Adipocyte (in vitro differentiated cells): ENCODE measurements around the gene HBQ1.
"Not testable (repeated sequence)": the region's sequence is repeated elsewhere in the genome, so short reads cannot be mapped to it uniquely, and the experiment has no call there.

Experiments used
- DNase-seq: peaks from one replicate; pipeline ENCODE4 v3.0.0-alpha.2; 2015; ENCODE audit warnings: low read depth
- H3K27me3 ChIP-seq: replicated peaks from 2 replicates; pipeline ENCODE4 v1.7.0; 2013; ENCODE audit warnings: mild to moderate bottlenecking, low read length, moderate library complexity; ENCODE audit not compliant: control insufficient read depth, insufficient read depth
- H3K36me3 ChIP-seq: 2 replicates; pipeline ENCODE4 v1.7.0; 2013; ENCODE audit warnings: low read length, mild to moderate bottlenecking, moderate library complexity; ENCODE audit not compliant: control insufficient read depth, insufficient read depth, severe bottlenecking
- H3K4me1 ChIP-seq: 2 replicates; pipeline ENCODE4 v1.7.0; 2013; ENCODE audit warnings: mild to moderate bottlenecking, low read length, moderate library complexity; ENCODE audit not compliant: control insufficient read depth, insufficient read depth
- H3K4me3 ChIP-seq: 2 replicates; pipeline ENCODE4 v1.7.0; 2013; ENCODE audit warnings: mild to moderate bottlenecking, low read length, moderate library complexity
- H3K9ac ChIP-seq: 2 replicates; pipeline ENCODE4 v1.7.0; 2013; ENCODE audit warnings: mild to moderate bottlenecking, low read length, moderate library complexity
- H3K9me3 ChIP-seq: 2 replicates; pipeline ENCODE4 v1.7.0; 2013; ENCODE audit warnings: mild to moderate bottlenecking, low read length, moderate library complexity; ENCODE audit not compliant: control insufficient read depth

Gene HBQ1

GRCh38 chr16:149024-149660, 31.1 kb upstream of the HBQ1 start:
- Histone ChIP-seq H3K4me3 (no peak overlapping the region), H3K27me3 (peaks cover 9% of the 10 kb centered on the region), H3K9ac (no peak overlapping the region), H3K9me3 (no peaks in the 10 kb centered on the region), H3K4me1 (no peaks in the 10 kb centered on the region), H3K36me3 (no peaks in the 10 kb centered on the region)
- DNase-seq = peak; percentile 72

- H3K27me3 ChIP-seq = peaks cover 27% of the 10 kb centered on the region
- no peak within 1 kb of the TSS for H3K9ac ChIP-seq
- H3K9me3 ChIP-seq = no peaks in the 10 kb centered on the region
- DNase-seq = no peak
- peaks cover 4% of the 10 kb centered on the region for H3K4me1 ChIP-seq
- no peaks in the 10 kb centered on the region for H3K36me3 ChIP-seq
- H3K4me3 ChIP-seq = no peak within 1 kb of the TSS
Measured at GRCh38 chr16:152141-153128, 27.8 kb upstream of the HBQ1 start, which contains the start of gene HBZ. TSS of gene HBZ (plus strand) at chr16:152644. CDS start at chr16:152910, 266 bp downstream.

GRCh38 chr16:153129-153521, 27.1 kb upstream of the HBQ1 start:
- DNase-seq, H3K4me3 ChIP-seq, H3K9me3 ChIP-seq, H3K36me3 ChIP-seq, H3K4me1 ChIP-seq, H3K9ac ChIP-seq: not testable (repeated sequence)
- H3K27me3 ChIP-seq = peaks cover 24% of the 10 kb centered on the region

- not testable (repeated sequence) for H3K4me1 ChIP-seq, H3K4me3 ChIP-seq, H3K9ac ChIP-seq, H3K36me3 ChIP-seq, DNase-seq, H3K9me3 ChIP-seq
- peaks cover 24% of the 10 kb centered on the region for H3K27me3 ChIP-seq
Measured at GRCh38 chr16:153550-154216, 26.6 kb upstream of the HBQ1 start.

GRCh38 chr16:154217-155030, 25.8 kb upstream of the HBQ1 start:
- H3K36me3 ChIP-seq = no peaks in the 10 kb centered on the region
- peak; percentile 47 for DNase-seq
- no peak overlapping the region for H3K9ac ChIP-seq
- no peaks in the 10 kb centered on the region for H3K9me3 ChIP-seq
- peak overlapping the region; percentile 47 for H3K4me3 ChIP-seq
- H3K27me3 ChIP-seq = peaks cover 26% of the 10 kb centered on the region
- H3K4me1 ChIP-seq = peaks cover 4% of the 10 kb centered on the region

GRCh38 chr16:155031-155398, 25.2 kb upstream of the HBQ1 start:
- H3K9me3 ChIP-seq = no peaks in the 10 kb centered on the region
- peak overlapping the region; percentile 47 for H3K4me3 ChIP-seq
- no peak for DNase-seq
- H3K27me3 ChIP-seq = peaks cover 27% of the 10 kb centered on the region
- no peak overlapping the region for H3K9ac ChIP-seq
- H3K36me3 ChIP-seq = no peaks in the 10 kb centered on the region
- peaks cover 4% of the 10 kb centered on the region for H3K4me1 ChIP-seq

- Histone ChIP-seq H3K9me3 (no peaks in the 10 kb centered on the region), H3K4me3 (no peak overlapping the region), H3K4me1 (peaks cover 3% of the 10 kb centered on the region), H3K9ac (no peak overlapping the region), H3K36me3 (no peaks in the 10 kb centered on the region), H3K27me3 (peaks cover 37% of the 10 kb centered on the region)
- DNase-seq = no peak
Measured at GRCh38 chr16:159136-159849, 21.0 kb upstream of the HBQ1 start.

- not testable (repeated sequence) for H3K9me3 ChIP-seq, H3K4me1 ChIP-seq, H3K9ac ChIP-seq, DNase-seq, H3K4me3 ChIP-seq, H3K36me3 ChIP-seq
- H3K27me3 ChIP-seq = peaks cover 28% of the 10 kb centered on the region
Measured at GRCh38 chr16:160242-160641, 20.0 kb upstream of the HBQ1 start.

GRCh38 chr16:160691-161190, 19.5 kb upstream of the HBQ1 start:
- Histone ChIP-seq H3K36me3 (no peaks in the 10 kb centered on the region), H3K9me3 (no peaks in the 10 kb centered on the region), H3K4me3 (no peak overlapping the region), H3K4me1 (peaks cover 2% of the 10 kb centered on the region), H3K27me3 (peaks cover 28% of the 10 kb centered on the region), H3K9ac (no peak overlapping the region)
- DNase-seq = no peak

GRCh38 chr16:162271-162991, 17.8 kb upstream of the HBQ1 start:
- Histone ChIP-seq H3K36me3 (no peaks in the 10 kb centered on the region), H3K9ac (no peak overlapping the region), H3K4me1 (peaks cover 2% of the 10 kb centered on the region), H3K27me3 (peaks cover 31% of the 10 kb centered on the region), H3K4me3 (no peak overlapping the region), H3K9me3 (no peaks in the 10 kb centered on the region)
- DNase-seq = no peak
